Measurements from ENCODE around the gene IGF2BP3.

GRCh38 chr7:23261843-23262452 is 208.3 kb downstream of the IGF2BP3 start:
- TF ChIP-seq EZH2 (IDR thresholded peaks at IDR 0.05; ENCODE audit: low read depth) (no peak), CTCF (conservative IDR thresholded peaks at IDR 0.05) (peak; percentile 99)

All from PC-9 (cell line).